Smooth muscle cell (in vitro differentiated cells): ENCODE results near the gene MYRIP. TPM values are rescaled to one million over a fixed set of nuclear protein-coding genes. Genes with fewer than 3 reads are reported as not detected.

Experiments
- DNase-seq: peaks from one replicate; lab custom pipeline; 2025; ENCODE audit not compliant: unreplicated experiment; lab: John Stamatoyannopoulos, UW
- H2AFZ ChIP-seq: fragments of 200-600 bp; sonication (generic); 2 replicates; pipeline ENCODE4 v1.6.0; 2016; ENCODE audit warnings: antibody characterized with exemption, low read depth, mild to moderate bottlenecking
- H3F3A ChIP-seq: fragments of 200-600 bp; sonication (generic); 2 replicates; pipeline ENCODE4 v1.6.0; 2017; ENCODE audit warnings: antibody characterized with exemption, low read depth
- H3K27ac ChIP-seq: fragments of 200-600 bp; sonication (generic); 2 replicates; pipeline ENCODE4 v1.5.1; 2016; ENCODE audit warnings: low read depth, mild to moderate bottlenecking
- H3K27me3 ChIP-seq: fragments of 200-600 bp; sonication (generic); 2 replicates; pipeline ENCODE4 v1.6.1; 2016; ENCODE audit warnings: low read depth, mild to moderate bottlenecking
- H3K36me3 ChIP-seq: fragments of 200-600 bp; sonication (generic); 2 replicates; pipeline ENCODE4 v1.5.1; 2016; ENCODE audit warnings: low read depth
- H3K4me1 ChIP-seq: fragments of 200-600 bp; sonication (generic); 2 replicates; pipeline ENCODE4 v1.5.1; 2016; ENCODE audit warnings: low read depth
- H3K4me2 ChIP-seq: fragments of 200-600 bp; sonication (generic); 2 replicates; pipeline ENCODE4 v1.6.0; 2016; ENCODE audit warnings: mild to moderate bottlenecking
- H3K4me3 ChIP-seq: fragments of 200-600 bp; sonication (generic); 2 replicates; pipeline ENCODE4 v1.5.1; 2016; ENCODE audit warnings: mild to moderate bottlenecking
- H3K79me2 ChIP-seq: fragments of 200-600 bp; sonication (generic); 2 replicates; pipeline ENCODE4 v1.6.0; 2016; ENCODE audit warnings: low read depth, mild to moderate bottlenecking
- H3K9ac ChIP-seq: fragments of 200-600 bp; sonication (generic); 2 replicates; pipeline ENCODE4 v1.6.0; 2016; ENCODE audit warnings: low read depth
- H3K9me3 ChIP-seq: fragments of 200-600 bp; sonication (generic); replicated peaks from 2 replicates; pipeline ENCODE4 v1.5.1; 2016; ENCODE audit warnings: low read depth
- H4K20me1 ChIP-seq: fragments of 200-600 bp; sonication (generic); 2 replicates; pipeline ENCODE4 v1.6.0; 2016; ENCODE audit warnings: low read depth
- CTCF ChIP-seq: fragments of 200-600 bp; sonication (generic); IDR thresholded peaks from 2 replicates; pipeline ENCODE4 v1.5.1; 2017; ENCODE audit warnings: borderline replicate concordance, mild to moderate bottlenecking, antibody characterized with exemption; ENCODE audit not compliant: insufficient read depth, poor library complexity, severe bottlenecking
- whole genome bisulfite sequencing: methylation state at CpG from one replicate; pipeline ENCODE4 v1.1.7; 2016; ENCODE audit warnings: low lambda C conversion rate; 5-methylcytosine and 5-hydroxymethylcytosine counted together
- polyA plus RNA-seq: library from polyadenylated mRNA; unstranded; fragments of >200 nt; fragmentation: Nextera tagmentation; extraction: Ambion mirVana; gene quantifications from 2 replicates; pipeline ENCODE4 v1.2.1, GENCODE V29; 2016
- total RNA-seq: library from RNA; depleted of rRNA; stranded (reverse); fragments of >200 nt; gene quantifications from 2 replicates; pipeline ENCODE4 v1.2.3, GENCODE V29; 2014

MYRIP gene
- total and polyA plus RNA-seq, 2 experiments from 2014 or later, result not detected

- no peaks in the 10 kb centered on the region for H3K4me1 ChIP-seq
- 85% methylated on average over 3 of the region's 3 CpGs for WGBS
- H3K79me2 ChIP-seq, result no peaks in the 10 kb centered on the region
- no peaks in the 10 kb centered on the region for H3K27me3 ChIP-seq
- H4K20me1 ChIP-seq, result no peaks in the 10 kb centered on the region
- no peak overlapping the region for H3K27ac ChIP-seq
- no peak for TF ChIP-seq CTCF
- no peaks in the 10 kb centered on the region for H3K36me3 ChIP-seq
- no peak overlapping the region for H3K9ac ChIP-seq
- DNase-seq, result no peak
- H3F3A ChIP-seq, result no peaks in the 10 kb centered on the region
- H3K4me3 ChIP-seq, result no peak overlapping the region
- no peaks in the 10 kb centered on the region for H3K9me3 ChIP-seq
- H2AFZ ChIP-seq, result no peak overlapping the region
- no peak overlapping the region for H3K4me2 ChIP-seq
Measured at GRCh38 chr3:40189118-40189517, 379.7 kb downstream of the MYRIP start.

GRCh38 chr3:40190056-40190455 lies 380.6 kb downstream of the MYRIP start:
- DNase-seq, result no peak

GRCh38 chr3:40191251-40191650 lies 381.8 kb downstream of the MYRIP start:
- H3K9ac ChIP-seq, result no peak overlapping the region
- 63% methylated on average over 1 of the region's 1 CpG for WGBS

More at GRCh38 chr3:40190056-40190455, 380.6 kb downstream of the MYRIP start:
- Histone ChIP-seq H3K9me3 (no peaks in the 10 kb centered on the region), H3K4me2 (no peak overlapping the region), H3F3A (no peaks in the 10 kb centered on the region), H2AFZ (no peak overlapping the region), H3K27me3 (no peaks in the 10 kb centered on the region), H3K9ac (no peak overlapping the region), H3K4me3 (no peak overlapping the region), H3K36me3 (no peaks in the 10 kb centered on the region), H4K20me1 (no peaks in the 10 kb centered on the region), H3K4me1 (no peaks in the 10 kb centered on the region), H3K27ac (no peak overlapping the region), H3K79me2 (no peaks in the 10 kb centered on the region)
- TF ChIP-seq CTCF, result no peak
- 90% methylated on average over 13 of the region's 13 CpGs for WGBS

More at GRCh38 chr3:40191251-40191650, 381.8 kb downstream of the MYRIP start:
- no peaks in the 10 kb centered on the region for H3K79me2 ChIP-seq
- H3K27me3 ChIP-seq, result peaks cover under 1% of the 10 kb centered on the region
- no peaks in the 10 kb centered on the region for H4K20me1 ChIP-seq
- no peak for DNase-seq
- H3K4me1 ChIP-seq, result no peaks in the 10 kb centered on the region
- no peak for TF ChIP-seq CTCF
- H3K4me2 ChIP-seq, result no peak overlapping the region
- no peaks in the 10 kb centered on the region for H3K9me3 ChIP-seq
- no peak overlapping the region for H3K4me3 ChIP-seq
- no peak overlapping the region for H2AFZ ChIP-seq
- H3F3A ChIP-seq, result no peaks in the 10 kb centered on the region
- H3K27ac ChIP-seq, result no peak overlapping the region
- H3K36me3 ChIP-seq, result no peaks in the 10 kb centered on the region
